Measurements from ENCODE around the gene SLCO2A1.

DNA sequence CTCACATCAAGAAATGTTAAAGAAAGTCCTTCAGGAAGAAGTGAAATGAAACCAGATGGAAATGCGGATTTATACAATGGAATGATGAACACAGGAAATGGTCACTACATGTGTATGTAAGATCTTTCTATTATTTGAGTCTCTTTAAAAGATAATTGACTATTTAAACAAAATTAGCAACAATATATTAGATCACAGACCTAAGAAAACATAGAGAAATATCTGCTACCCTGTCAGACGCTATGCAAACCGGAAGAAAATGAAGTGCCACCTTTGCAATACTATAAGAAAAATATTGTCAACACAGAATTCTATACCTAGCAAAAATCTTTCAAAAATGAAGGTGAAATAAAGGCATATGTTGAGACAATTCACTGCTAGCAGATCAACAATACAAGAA lies 151.2 kb downstream of the SLCO2A1 start:
- TF ChIP-seq, protein P1, sequence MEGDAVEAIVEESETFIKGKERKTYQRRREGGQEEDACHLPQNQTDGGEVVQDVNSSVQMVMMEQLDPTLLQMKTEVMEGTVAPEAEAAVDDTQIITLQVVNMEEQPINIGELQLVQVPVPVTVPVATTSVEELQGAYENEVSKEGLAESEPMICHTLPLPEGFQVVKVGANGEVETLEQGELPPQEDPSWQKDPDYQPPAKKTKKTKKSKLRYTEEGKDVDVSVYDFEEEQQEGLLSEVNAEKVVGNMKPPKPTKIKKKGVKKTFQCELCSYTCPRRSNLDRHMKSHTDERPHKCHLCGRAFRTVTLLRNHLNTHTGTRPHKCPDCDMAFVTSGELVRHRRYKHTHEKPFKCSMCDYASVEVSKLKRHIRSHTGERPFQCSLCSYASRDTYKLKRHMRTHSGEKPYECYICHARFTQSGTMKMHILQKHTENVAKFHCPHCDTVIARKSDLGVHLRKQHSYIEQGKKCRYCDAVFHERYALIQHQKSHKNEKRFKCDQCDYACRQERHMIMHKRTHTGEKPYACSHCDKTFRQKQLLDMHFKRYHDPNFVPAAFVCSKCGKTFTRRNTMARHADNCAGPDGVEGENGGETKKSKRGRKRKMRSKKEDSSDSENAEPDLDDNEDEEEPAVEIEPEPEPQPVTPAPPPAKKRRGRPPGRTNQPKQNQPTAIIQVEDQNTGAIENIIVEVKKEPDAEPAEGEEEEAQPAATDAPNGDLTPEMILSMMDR (IDR thresholded peaks at IDR 0.05), result no peak
- no peak for TF ChIP-seq POLR2A (IDR thresholded peaks at IDR 0.05)
- no peak for TF ChIP-seq EP300 (IDR thresholded peaks at IDR 0.05)
- no peak for TF ChIP-seq POLR2AphosphoS5 (IDR thresholded peaks at IDR 0.05)
